Measurements from ENCODE around the gene PNKP. TPM values are rescaled to one million over a fixed set of nuclear protein-coding genes. Genes with fewer than 3 reads are reported as not detected.

Gene PNKP
- total RNA-seq, 1 donor from 2014 or later: 81.3 TPM

DNA sequence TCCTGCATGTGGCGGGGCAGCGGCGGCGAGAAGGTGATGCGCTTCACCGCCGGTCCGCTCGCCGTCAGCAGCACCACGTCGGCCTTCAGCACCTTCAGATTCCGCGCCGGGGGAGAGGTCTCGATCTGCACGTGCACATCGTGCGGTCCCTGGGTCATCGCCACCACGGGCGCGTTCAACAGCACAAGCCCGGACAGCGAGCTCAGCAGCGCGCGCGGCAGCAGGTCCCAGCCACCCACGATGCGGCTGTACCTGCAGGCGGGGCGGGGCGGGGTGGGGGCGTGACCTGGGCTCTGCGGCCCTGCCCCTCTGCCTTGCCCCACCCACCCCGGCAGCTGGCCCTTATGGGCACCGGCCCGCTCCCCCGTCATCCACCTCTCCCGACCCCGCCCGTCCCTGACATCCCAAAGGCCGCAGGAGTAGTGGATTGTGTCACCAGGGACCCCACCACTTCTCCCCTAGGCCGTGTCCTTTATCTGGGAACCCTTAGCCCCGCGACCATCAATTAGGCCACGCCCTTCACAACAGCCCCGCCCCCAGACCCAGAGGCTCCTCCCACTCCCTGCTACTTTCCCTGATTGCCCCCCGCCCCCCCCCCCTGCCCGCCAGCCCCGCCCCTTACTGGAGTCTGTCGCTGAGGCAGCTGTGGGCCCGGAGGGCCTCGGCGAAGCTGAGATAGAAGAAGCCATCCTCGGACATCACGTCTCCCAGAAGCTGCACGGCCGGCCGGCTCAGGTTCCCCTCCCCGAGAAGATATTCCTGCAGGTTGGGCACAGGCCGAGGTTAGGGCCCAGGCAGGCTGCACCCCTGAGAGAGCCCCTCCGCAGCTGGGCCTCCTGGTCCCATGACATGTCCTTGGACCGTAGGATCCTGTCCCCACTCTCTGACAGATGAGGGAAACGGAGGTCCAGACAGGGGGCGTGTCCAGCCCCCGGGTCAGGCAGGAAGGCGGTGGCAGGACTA is 23.3 kb upstream of the PNKP start:
- no peak for DNase-seq (ENCODE audit: extremely low read depth, low read depth, low spot score)

DNA sequence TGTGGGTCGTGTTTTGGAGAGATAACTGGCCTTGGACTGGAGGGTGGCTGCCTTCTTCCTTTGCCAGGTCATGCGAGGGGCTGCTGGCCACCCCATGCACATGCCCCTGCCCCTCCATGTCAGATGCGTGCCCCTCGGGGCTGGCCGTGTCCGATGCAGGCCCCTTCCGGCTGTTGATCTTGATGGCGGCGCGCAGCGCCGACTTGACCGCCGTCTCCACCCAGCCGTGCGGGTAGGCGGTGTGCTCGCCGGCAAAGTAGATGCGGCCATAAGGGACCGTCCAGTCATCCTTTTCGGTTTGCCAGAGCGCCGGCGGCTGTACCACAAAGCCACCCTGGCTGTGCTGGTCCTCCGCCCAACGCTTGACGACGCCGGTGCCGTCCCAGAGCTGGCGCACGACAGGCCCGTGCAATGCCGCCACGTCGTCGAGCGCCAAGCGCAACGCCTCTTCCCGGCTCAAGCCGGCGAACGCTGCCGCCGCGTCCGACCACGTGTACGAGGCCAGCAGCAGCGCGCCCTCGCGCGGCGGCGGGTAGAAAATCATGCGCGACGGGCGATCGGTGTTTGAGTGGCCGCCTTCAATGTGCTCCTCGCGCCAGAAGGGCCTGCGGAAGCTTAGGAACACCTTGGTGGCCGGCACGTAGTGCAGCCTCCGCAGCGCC is 22.4 kb upstream of the PNKP start:
- no peak for DNase-seq (ENCODE audit: extremely low read depth, low read depth, low spot score)

DNA sequence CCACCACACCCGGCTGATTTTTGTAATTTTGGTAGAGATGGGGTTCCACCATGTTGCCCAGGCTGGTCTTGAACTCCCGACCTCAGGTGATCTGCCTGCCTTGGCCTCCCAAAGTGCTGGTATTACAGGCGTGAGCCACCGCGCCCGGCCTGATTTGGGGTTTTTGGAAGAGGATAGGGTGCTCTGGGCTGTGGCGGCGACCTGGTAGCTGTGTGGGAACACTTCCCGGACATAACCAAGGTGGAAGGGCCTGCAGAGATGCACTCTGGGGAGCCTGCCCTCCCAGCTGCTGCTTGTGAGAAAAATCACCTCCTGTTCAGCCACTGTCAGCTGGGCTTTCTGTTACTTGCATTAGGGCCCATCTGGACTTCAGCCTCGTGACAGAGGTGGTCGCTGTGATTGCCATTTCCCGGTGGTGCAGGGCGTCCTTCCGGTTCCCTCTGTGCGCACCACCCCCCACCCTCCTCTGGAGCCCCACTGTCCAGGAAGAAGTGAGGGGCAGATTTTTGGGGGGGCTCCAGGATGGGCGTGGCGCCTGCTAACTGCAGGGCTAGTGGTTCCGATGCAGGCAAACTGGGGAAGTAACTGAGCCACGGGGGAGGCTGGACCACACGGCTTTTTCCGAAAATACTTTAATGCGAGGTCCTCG is 21.8 kb upstream of the PNKP start:
- no peak for DNase-seq (ENCODE audit: extremely low read depth, low read depth, low spot score)

DNA sequence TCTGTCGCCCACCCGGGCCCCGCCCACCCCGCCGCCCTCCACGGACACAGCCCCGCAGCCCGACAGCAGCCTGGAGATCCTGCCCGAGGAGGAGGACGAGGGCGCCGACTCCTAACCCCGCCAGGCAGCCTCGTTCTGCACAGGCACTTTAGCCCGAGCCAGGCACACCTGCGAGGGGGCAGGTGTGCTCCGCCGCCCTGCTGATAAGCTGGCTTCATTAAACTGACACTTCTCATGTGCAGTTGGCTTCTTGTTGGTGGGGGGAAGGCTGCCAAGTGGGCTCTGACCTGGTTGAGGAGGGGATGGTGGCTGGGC is 21.1 kb upstream of the PNKP start:
- no peak for DNase-seq (ENCODE audit: extremely low read depth, low read depth, low spot score)

DNA sequence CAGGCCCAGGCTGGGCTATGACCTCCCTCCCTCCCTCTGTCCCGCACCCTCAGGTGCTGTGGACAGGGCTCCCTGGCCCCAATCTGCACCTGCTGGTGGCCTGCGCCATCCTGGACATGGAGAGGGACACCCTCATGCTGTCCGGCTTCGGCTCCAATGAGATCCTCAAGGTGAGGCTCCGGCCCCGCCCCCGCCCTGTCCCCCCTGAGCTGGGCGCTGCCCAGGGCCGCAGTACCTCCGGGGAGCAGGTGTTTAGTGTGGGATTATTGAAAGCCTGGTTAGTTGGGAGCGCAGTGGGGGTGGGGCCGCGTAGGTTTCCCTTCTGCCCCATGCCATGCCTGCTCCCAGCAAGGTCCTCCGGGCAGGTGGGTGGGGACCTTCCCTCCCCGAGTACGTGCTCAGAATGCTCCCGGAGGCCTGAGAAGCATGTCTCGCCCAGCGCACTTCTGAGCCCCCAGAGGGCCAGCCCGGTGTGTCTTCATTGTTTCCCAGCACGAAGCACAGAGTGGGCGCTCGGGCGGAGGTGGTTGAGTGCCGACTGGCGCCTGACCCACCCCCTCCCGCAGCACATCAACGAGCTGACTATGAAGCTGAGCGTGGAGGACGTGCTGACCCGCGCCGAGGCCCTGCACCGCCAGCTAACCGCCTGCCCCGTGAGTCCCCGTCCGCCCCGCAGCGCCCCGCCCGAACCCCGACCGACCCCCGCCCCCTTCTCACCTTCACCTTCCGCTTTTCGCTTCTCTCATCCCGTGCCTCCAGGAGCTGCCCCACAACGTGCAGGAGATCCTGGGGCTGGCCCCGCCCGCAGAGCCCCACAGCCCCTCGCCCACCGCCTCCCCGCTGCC is 20.5 kb upstream of the PNKP start:
- DNase-seq (ENCODE audit: extremely low read depth, low read depth, low spot score): no peak

DNA sequence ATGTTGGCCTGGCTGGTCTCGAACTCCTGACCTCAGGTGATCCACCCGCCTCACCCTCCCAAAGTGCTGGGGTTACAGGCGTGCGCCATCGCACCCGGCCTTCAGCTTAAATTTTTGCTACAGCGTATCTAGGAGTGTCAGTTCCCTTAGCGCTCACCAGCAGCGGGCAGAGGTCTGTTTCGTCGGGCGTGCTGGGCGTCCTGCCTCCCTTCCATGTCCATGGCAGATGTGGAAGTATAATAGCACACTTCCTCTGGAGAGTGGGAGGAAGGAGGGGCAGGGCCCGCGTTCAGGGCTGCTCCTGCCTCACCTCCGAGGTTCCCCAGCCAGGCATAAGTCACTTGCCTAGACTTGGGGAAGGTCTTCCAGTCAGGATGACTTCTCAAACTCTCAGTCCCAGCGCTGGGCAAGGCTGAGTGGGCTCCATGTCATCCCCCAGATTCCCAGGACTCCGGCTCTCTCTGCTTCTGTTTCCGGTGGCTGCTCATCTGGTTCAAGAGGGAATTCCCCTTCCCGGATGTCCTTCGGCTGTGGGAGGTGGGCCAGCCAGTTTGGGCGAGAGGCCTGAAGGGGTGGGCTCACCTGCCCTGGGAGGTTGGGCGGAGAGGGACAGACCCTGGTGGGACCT is 19.8 kb upstream of the PNKP start:
- no peak for DNase-seq (ENCODE audit: extremely low read depth, low read depth, low spot score)

DNA sequence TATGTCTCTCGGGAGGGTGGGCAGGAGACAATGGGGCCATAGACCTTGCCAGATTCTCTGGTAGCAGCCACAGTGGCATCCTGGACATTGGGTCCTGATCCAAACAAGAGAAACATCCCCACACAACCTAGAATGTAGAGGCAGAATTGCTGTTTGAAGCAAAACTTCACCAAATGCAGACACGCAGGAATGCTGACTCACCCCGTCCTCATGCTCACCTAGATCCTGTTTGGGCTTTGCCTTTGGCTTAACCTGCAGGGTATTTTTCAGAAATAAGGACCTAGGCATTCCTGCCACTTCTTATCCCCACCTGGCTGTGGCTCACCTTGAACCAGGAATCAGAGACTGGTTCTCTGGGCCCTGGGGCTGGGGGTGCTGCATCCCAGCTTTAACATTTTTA is 17.4 kb upstream of the PNKP start:
- no peak for DNase-seq (ENCODE audit: extremely low read depth, low read depth, low spot score)

DNA sequence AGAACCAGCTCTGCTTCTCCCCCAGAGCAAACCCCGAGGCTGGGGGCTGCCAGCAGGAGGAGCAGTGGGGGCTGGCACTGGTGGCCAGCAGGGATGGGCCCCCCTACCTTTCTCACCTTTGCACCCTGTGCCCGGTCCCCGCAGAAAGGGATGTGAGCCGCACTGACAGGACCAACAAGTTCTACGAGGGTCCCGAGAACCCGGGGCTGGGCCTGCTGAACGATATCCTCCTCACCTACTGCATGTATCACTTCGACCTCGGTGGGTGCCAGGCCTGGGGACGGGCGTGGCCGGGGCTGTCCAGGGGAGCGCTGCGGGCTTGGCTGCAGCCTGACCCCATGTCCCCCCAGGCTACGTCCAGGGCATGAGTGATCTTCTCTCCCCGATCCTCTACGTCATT is 16.7 kb upstream of the PNKP start:
- no peak for DNase-seq (ENCODE audit: extremely low read depth, low read depth, low spot score)

DNA sequence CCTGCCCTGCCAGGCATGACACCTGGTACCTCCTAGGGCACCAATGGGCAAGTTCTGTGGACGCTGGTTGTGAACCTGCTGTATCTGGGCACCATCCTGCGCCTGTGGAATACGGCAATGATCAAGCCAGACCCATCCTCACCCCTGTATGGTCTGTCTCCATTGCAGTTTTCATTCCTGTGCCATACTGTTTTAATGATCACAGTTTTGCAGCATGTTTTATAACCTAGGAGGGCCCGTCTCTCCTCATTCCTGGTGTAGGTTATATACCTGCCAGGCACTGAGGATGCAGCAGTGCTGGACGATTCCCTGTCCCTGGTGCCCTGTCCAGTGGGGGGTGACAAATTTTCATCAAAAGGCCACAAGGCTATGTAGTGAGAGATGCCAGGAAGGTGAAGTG is 15.7 kb upstream of the PNKP start:
- no peak for DNase-seq (ENCODE audit: extremely low read depth, low read depth, low spot score)

DNA sequence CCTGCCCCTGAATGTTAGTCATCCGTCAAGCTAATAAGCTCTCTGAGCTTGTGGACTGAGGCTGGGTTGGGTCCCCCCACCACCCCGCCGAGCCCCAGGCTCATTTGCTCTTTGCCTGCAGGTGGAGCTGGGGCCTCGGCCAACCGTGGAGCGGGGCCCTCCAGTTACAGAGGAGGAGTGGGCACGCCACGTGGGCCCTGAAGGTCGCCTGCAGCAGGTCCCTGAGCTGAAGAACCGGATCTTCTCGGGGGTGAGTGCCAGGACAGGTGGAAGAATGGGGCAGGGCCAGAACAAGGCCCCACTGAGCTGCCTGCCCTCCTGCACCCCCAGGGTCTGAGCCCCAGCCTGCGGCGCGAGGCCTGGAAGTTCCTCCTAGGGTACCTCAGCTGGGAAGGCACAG is 15.3 kb upstream of the PNKP start:
- no peak for DNase-seq (ENCODE audit: extremely low read depth, low read depth, low spot score)

DNA sequence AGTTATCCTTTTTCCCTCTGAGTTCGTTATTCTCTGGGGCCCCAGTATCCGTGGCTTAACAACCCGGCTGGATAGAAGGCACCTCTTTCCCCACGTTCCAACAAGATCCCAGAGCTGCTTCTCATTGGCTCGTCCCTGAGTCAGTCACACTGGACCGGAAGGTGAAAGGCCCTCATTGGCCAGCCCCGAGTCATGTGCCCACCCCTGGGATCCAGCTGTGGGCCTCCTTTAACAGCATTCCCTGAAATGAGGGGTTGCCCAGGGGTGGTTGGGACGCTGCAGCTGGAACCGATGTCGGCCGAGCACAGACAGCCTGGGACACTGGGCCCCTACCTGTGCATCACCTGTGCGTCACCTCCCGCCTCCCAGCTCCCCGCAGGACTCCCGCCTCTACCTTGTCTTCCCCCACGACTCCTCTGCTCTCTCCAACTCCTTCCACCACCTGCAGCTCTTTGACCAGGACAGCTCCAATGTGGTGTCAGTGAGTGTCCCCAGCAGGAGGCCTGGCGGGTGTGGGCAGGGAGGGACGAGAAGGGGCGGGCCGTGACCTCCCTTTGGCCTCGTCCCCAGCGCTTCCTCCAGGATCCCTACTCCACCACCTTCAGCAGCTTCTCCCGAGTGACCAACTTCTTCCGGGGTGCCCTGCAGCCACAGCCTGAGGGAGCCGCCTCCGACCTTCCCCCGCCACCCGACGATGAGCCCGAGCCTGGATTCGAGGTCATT is 14.5 kb upstream of the PNKP start:
- DNase-seq (ENCODE audit: extremely low read depth, low read depth, low spot score): no peak

DNA sequence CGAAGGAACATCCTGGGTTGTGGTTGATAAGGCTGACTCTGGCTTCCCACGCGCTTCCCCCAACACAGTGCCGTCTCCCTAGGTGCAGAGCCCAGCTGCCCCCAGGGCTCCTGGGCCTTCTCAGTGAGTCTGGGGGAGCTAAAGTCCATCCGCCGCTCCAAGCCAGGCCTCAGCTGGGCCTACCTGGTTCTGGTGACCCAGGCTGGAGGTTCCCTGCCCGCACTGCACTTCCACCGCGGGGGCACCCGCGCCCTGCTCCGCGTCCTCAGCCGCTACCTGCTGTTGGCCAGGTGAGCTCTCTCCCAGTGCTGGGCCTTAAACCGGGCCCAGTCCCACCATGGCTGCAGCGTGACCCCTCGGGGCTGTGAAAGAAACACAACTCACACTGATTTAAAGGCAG is 13.8 kb upstream of the PNKP start:
- no peak for DNase-seq (ENCODE audit: extremely low read depth, low read depth, low spot score)

DNA sequence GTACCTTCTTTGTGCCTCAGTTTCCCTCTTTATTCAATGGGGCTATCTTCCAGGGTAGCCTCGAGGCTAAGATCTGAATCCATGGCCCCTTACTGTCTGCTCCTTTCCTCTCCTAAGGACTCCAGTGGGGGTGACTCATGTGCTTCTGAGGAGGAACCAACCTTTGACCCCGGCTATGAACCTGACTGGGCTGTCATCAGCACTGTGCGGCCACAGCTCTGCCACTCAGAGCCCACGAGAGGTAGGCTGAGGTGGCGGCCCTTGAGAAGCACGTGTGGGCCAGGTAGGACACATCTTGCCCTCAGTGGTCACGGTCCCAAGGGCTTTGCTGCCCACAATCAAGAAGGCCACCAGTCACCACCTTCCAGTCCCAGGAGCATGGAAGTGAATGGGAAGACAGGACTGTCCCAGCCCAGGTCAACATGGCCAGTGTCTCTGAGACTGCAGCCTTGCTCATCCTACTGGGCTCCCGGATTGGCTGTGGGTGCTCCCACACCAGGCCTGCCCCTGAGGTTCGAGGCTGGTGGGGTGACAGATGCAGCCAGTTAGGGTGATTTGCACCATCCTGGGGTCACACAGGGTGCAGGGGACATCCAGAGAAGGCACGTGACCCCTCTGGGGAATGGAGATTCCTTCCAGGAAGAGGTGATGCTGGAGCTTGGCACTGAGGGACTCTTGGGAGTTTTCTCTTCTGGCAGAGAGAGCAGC is 12.9 kb upstream of the PNKP start:
- no peak for DNase-seq (ENCODE audit: extremely low read depth, low read depth, low spot score)

DNA sequence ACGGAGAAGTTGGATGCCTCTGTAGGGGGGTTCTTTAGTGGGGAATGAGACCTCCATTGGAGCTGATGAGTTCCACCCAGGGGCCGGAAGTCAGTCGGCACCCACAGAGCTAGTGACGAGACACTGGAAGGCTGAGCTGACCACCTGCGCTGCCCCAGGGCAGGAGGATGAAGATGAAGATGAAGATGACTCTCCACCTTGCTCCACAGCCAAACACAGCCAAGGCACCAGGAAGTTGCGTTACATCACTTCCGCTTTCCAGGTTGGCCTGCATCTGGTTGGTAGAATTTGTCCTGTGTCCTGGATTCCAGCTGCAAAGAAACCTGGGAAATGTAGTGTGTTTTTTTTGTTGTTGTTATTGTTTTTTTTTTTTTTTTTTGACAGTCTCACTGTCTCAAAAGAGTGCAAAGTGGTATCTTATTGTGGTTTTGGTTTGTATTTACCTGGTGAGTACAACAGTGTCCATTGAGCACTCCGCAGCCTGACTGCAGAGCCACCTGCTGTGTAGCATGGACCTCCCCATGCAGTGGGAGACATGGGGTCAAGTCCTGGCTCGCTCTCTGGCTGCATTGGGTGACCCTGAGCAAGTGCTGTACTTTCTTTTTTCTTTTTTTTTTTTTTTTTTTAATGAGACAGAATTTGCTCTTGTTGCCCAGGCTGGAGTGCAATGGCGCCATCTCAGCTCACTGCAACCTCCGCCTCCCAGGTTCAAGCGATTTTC is 12.0 kb upstream of the PNKP start:
- no peak for DNase-seq (ENCODE audit: extremely low read depth, low read depth, low spot score)

DNA sequence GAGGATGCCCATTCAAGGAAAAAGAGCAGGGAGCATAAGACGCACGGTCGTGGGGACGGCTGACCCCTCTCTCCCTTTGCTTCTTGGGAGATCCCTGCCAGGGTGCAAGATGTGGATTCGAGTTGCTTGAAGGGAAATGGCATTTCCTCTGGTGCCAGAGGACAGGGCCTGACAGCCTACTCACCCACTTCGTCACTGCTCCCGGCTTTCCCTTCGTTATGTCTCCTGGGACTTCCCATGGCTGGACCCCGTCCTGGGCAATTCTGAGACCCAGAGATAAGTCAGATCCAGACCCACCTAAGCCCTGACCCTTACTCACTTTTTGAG is 11.3 kb upstream of the PNKP start:
- DNase-seq (ENCODE audit: extremely low read depth, low read depth, low spot score): no peak

DNA sequence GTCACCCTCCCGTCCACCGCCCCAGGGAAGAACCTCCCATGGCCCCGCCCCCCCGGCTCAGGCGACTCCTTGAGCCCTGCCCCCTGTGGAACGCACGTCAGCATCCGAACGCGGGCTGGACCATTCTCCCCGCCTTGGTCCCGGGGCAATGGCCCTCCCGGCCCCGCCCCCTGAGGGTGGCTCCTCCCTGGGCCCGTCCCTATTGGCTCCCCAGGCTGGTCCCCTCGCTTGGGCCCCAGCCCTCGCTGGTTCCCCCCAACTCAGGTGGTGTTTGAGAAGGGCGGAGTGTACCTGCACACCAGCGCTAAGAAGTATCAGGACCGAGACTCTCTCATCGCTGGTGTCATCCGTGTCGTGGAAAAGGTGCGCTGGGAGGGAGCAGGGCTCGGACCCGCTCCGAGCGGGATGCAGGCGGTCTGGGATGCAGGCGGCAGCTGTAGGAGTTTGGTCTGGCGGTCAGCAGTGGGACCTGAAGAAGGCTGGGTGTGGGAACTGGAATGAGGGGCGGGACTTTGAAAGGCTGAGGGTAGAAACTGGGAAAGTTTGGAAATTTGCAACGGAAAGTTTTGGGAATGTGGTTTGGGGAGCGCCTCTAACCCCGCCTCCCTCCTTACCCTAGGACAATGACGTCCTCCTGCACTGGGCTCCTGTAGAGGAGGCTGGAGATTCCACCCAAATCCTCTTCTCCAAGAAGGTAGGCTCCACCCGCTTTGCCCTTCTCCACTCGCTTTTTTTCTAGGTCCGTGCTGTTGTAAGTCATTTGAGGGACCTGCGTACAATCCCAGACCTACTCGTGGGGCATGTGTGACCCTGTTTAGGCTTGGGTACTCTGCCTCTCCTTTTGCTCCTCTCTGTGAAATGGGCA is 10.7 kb upstream of the PNKP start:
- no peak for DNase-seq (ENCODE audit: extremely low read depth, low read depth, low spot score)

DNA sequence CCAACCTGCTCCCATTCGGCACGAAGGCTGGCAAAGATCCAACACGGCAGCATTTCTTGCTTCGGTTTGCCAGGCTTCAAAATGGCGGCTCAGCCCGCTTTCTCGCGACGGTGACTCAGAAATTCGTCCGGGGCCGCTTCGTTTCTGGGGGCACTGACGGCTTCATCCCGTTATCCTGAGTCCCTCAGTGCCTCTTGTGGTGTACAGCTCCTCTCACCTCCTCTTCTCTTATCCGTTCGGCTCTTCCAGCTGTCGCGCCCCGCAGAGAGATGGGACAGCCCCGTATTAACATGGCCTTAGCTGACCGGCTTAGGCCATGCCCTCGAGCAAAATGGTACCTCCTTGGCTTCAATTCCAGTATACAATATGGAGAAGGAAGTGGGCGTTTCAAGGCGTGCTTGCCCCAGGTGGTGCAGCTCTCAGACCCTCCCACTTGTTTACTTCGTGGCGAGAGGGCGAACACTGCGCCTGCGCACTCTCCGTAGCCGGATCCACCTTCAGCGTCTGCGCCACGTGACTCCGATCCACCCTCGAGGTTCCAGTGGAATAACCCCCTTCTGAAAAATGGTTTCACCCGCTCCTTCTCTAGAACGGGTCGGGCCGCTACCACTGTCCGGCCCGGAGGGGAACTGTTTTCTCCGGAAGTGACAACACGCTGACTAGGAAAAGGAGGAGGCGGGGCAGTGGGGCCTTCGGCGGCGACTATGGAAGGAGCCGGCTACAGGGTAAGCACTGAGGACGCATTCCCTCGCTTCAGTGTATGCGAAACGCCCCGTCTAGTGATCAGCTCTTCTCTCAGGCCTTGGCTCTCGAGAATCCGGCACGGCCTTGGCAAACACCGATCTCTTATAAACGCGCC is 9.9 kb upstream of the PNKP start, which contains the start of the genes AKT1S1 and TBC1D17:
TSS of gene AKT1S1 (minus strand) at position 336 of the 859 bp plus-strand sequence. CDS start 4,060 bp downstream, outside the sequence.
TSS of gene TBC1D17 (plus strand) at position 683 of the 859 bp plus-strand sequence. CDS start at position 705, 22 bp downstream.
- peak; percentile 99 for DNase-seq (ENCODE audit: extremely low read depth, low read depth, low spot score)
